ENCODE measurements around the gene HYI. TPM values are rescaled to one million over a fixed set of nuclear protein-coding genes. Genes with fewer than 3 reads are reported as not detected.

The HYI gene
- total and polyA plus RNA-seq, 2 of the 8 experiments (the other 6 are each of a cell fraction or from before 2014, with no cell fraction given) = 14.4 to 17.7 TPM

- Histone ChIP-seq H3K4me3 (ENCODE audit: extremely low read depth in 1 of 4, insufficient read depth in 2 of 4, low read depth in 3 of 4, low read length in 4 of 4) (no peak overlapping the region), H4K5ac (ENCODE audit: insufficient read length, low read depth, low read length) (no peak overlapping the region), H2AK5ac (ENCODE audit: low read depth, low read length) (no peak overlapping the region), H2BK20ac (ENCODE audit: low read length) (no peak overlapping the region), H3K79me1 (ENCODE audit: low read depth, low read length) (no peaks in the 10 kb centered on the region), H3K14ac (ENCODE audit: insufficient read length) (no peak overlapping the region), H2BK15ac (ENCODE audit: low read length) (no peak overlapping the region), H3K23ac (ENCODE audit: insufficient read length) (no peak overlapping the region), H3K79me2 (ENCODE audit: control insufficient read depth in 1 of 2, insufficient read depth in 2 of 2, low read length in 2 of 2) (no peaks in the 10 kb centered on the region), H2BK12ac (ENCODE audit: low read depth, low read length) (no peak overlapping the region), H2BK120ac (replicated peaks; ENCODE audit: low read depth, low read length) (no peak overlapping the region), H3K9me3 (ENCODE audit: insufficient read depth in 2 of 2, low read depth in 1 of 2, low read length in 1 of 2) (no peaks in the 10 kb centered on the region), H4K8ac (ENCODE audit: extremely low read depth, insufficient read depth, low read length) (no peak overlapping the region), H3K27ac (ENCODE audit: low read depth, low read length) (no peak overlapping the region), H3K23me2 (ENCODE audit: low read depth, low read length) (no peaks in the 10 kb centered on the region), H3K18ac (ENCODE audit: extremely low read depth, low read length) (no peak overlapping the region), H4K20me1 (replicated peaks in 1 of 2; ENCODE audit: control insufficient read depth in 1 of 2, insufficient read depth in 2 of 2, low read length in 2 of 2) (peaks cover 0 to 7% of the 10 kb centered on the region in 2 experiments), H3K4me1 (replicated peaks in 1 of 4; ENCODE audit: control insufficient read depth in 3 of 4, insufficient read depth in 4 of 4, low read length in 3 of 4) (no peaks in the 10 kb centered on the region), H3K27me3 (replicated peaks in 1 of 4; ENCODE audit: control insufficient read depth in 3 of 4, extremely low read depth in 1 of 4, insufficient read depth in 3 of 4, low read length in 3 of 4) (no peaks in the 10 kb centered on the region), H4K91ac (replicated peaks; ENCODE audit: insufficient read length, low read length) (no peak overlapping the region), H3K9ac (replicated peaks in 1 of 4; ENCODE audit: extremely low read depth in 1 of 4, low read depth in 3 of 4, low read length in 3 of 4) (no peak overlapping the region), H3K36me3 (ENCODE audit: control insufficient read depth in 2 of 4, insufficient read depth in 4 of 4, low read length in 3 of 4) (peaks cover 10 to 38% (median 18%) of the 10 kb centered on the region in 4 experiments; a peak in 6 of 8 replicates), H3K56ac (replicated peaks; ENCODE audit: insufficient read length, low read depth, low read length) (no peak overlapping the region), H2AFZ (ENCODE audit: low read length) (no peak overlapping the region), H3K4ac (replicated peaks; ENCODE audit: insufficient read length, low read depth, low read length) (no peak overlapping the region), H3K4me2 (ENCODE audit: insufficient read depth in 1 of 2, low read depth in 2 of 2, low read length in 2 of 2) (no peak overlapping the region), H2BK5ac (ENCODE audit: low read depth, low read length) (no peak overlapping the region)
- FAIRE-seq (no peak), DNase-seq (ENCODE audit: low read depth in 1 of 2, low spot score in 2 of 2) (no peak)
- ChIA-PET CTCF (ENCODE audit: partially characterized antibody) (interaction anchor here (1.6 kb wide), 1 partner anchor 54 kb away, joined by 3 read pairs; no protein-coding TSS in a partner anchor), POLR2A (ENCODE audit: partially characterized antibody) (interaction anchor here (0.7 to 1.2 kb wide), 2 partner anchors 17 to 19 kb away, joined by 3 read pairs; no protein-coding TSS in a partner anchor)
- WGBS, 2 experiments (ENCODE audit: extremely low coverage in 1 of 2, insufficient coverage in 1 of 2, insufficient read length in 1 of 2, insufficient replicate concordance in 2 of 2, low coverage in 1 of 2, low lambda C conversion rate in 2 of 2, missing lambda C conversion rate in 1 of 2) = 85% methylated on average over 10 of the region's 10 CpGs; no CpG with 5 or more reads in 1 of the 2 experiments
- TF ChIP-seq TCF12 (IDR thresholded peaks at IDR 0.05; ENCODE audit: low read depth, low read length) = no peak
- TF ChIP-seq GABPA (IDR thresholded peaks at IDR 0.05; ENCODE audit: borderline replicate concordance, insufficient read depth, low read length) = no peak
- no peak for TF ChIP-seq PHF8 (conservative IDR thresholded peaks at IDR 0.05; ENCODE audit: low read depth, low read length)
- TF ChIP-seq RXRA (IDR thresholded peaks at IDR 0.05; ENCODE audit: insufficient read depth, low read depth, low read length) = no peak
- TF ChIP-seq MAX (IDR thresholded peaks at IDR 0.05) = no peak
- no peak for TF ChIP-seq RAD21 (IDR thresholded peaks at IDR 0.05 in 1 of 2, conservative IDR thresholded peaks at IDR 0.05 in 1 of 2; ENCODE audit: low read depth in 2 of 2, low read length in 2 of 2)
- TF ChIP-seq CBX5 (IDR thresholded peaks at IDR 0.05; ENCODE audit: low read depth, low read length) = no peak
- TF ChIP-seq, protein P1, sequence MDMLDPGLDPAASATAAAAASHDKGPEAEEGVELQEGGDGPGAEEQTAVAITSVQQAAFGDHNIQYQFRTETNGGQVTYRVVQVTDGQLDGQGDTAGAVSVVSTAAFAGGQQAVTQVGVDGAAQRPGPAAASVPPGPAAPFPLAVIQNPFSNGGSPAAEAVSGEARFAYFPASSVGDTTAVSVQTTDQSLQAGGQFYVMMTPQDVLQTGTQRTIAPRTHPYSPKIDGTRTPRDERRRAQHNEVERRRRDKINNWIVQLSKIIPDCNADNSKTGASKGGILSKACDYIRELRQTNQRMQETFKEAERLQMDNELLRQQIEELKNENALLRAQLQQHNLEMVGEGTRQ (IDR thresholded peaks at IDR 0.05; ENCODE audit: low read length) = no peak
- TF ChIP-seq SUZ12 (IDR thresholded peaks at IDR 0.05; ENCODE audit: low read length) = no peak
- TF ChIP-seq RFX5 (IDR thresholded peaks at IDR 0.05; ENCODE audit: borderline replicate concordance, low read depth, low read length) = no peak
Observed at GRCh38 chr1:43445606-43446387, 7.9 kb downstream of the HYI start.
